NCI-H2196 (cell line): Measurements from ENCODE around the gene NFAM1.

Source experiments
- DNase-seq: peaks from one replicate; lab custom pipeline; 2025; ENCODE audit not compliant: unreplicated experiment; lab: John Stamatoyannopoulos, UW

Gene NFAM1

GRCh38 chr22:42384506-42384905 lies 47.7 kb downstream of the NFAM1 start:
- DNase-seq: no peak

GRCh38 chr22:42383851-42384417 lies 48.3 kb downstream of the NFAM1 start:
- no peak for DNase-seq

- no peak for DNase-seq
Measured at GRCh38 chr22:42383287-42383686, 48.9 kb downstream of the NFAM1 start.

- DNase-seq: no peak
Measured at GRCh38 chr22:42380769-42381551, 51.2 kb downstream of the NFAM1 start.

GRCh38 chr22:42379966-42380537 lies 52.2 kb downstream of the NFAM1 start:
- no peak for DNase-seq

- DNase-seq: peak; percentile 62
Measured at GRCh38 chr22:42376711-42377554, 55.3 kb downstream of the NFAM1 start.

- DNase-seq: no peak
Measured at GRCh38 chr22:42375982-42376381, 56.2 kb downstream of the NFAM1 start.

GRCh38 chr22:42372976-42373375 lies 59.2 kb downstream of the NFAM1 start:
- no peak for DNase-seq

GRCh38 chr22:42371501-42371900 lies 60.7 kb downstream of the NFAM1 start:
- DNase-seq: no peak

- DNase-seq: no peak
Measured at GRCh38 chr22:42371099-42371498, 61.1 kb downstream of the NFAM1 start.

GRCh38 chr22:42369250-42370041 lies 62.8 kb downstream of the NFAM1 start:
- DNase-seq: peak; percentile 93

GRCh38 chr22:42368379-42369249 lies 63.6 kb downstream of the NFAM1 start:
- DNase-seq: no peak

GRCh38 chr22:42367980-42368378 lies 64.2 kb downstream of the NFAM1 start:
- DNase-seq: no peak

- no peak for DNase-seq
Measured at GRCh38 chr22:42366806-42367581, 65.2 kb downstream of the NFAM1 start.

GRCh38 chr22:42365942-42366695 lies 66.1 kb downstream of the NFAM1 start:
- DNase-seq: no peak

GRCh38 chr22:42365111-42365865 lies 66.9 kb downstream of the NFAM1 start:
- DNase-seq: no peak

- no peak for DNase-seq
Measured at GRCh38 chr22:42364604-42365110, 67.5 kb downstream of the NFAM1 start.
